Ovary (tissue), 7 donors: Measurements from ENCODE around the gene MSL3B.

Experiments used
- DNase-seq, 5 donors: peaks; one replicate each; pipeline ENCODE4 v3.0.0-alpha.2; 2019 to 2020
- H3K27ac ChIP-seq, 2 donors: fragments of 200-600 bp; one replicate each; pipeline versions ENCODE4 v1.5.1 to v1.8.0; 2019 to 2022
- H3K27me3 ChIP-seq: fragments of 200-600 bp; one replicate; pipeline ENCODE4 v1.8.0; 2022
- H3K36me3 ChIP-seq: fragments of 200-600 bp; sonication (generic); one replicate; pipeline ENCODE4 v1.5.1; 2019
- H3K4me1 ChIP-seq: one replicate; pipeline ENCODE4 v1.8.1; 2013; ENCODE audit warnings: mild to moderate bottlenecking, moderate library complexity; ENCODE audit not compliant: insufficient read depth
- H3K4me3 ChIP-seq: fragments of 200-600 bp; sonication (generic); one replicate; pipeline ENCODE4 v1.5.1; 2017
- H3K9me3 ChIP-seq, 2 donors: fragments of 200-600 bp in 1 of 2; sonication (generic) in 1 of 2; one replicate each; pipeline versions ENCODE4 v1.5.1 to v1.8.1; 2013 to 2019; ENCODE audit warnings: mild to moderate bottlenecking in 1 of 2, moderate library complexity in 1 of 2
- EP300 ChIP-seq: sonication (generic); formaldehyde crosslinking; IDR thresholded peaks from one replicate; pipeline ENCODE4 v1.6.1; 2017; ENCODE audit warnings: antibody characterized with exemption
- POLR2A ChIP-seq: fragments of 450-650 bp; IDR thresholded peaks from one replicate; pipeline ENCODE4 v1.6.1; 2017; ENCODE audit warnings: antibody characterized with exemption, mild to moderate bottlenecking, moderate library complexity
- WGBS, 3 donors: extraction: QIAGEN DNeasy Blood & Tissue Kit in 1 of 3; methylation state at CpG; one replicate each; pipeline versions ENCODE4 v1.1.5 to v1.1.7; 2013 to 2017; 5-methylcytosine and 5-hydroxymethylcytosine counted together
- intact Hi-C, 4 donors: fragments of 100-400 bp; cut with DNase I; formaldehyde crosslinking; loops; one replicate each; pipeline versions ENCODE4 v1.11.0 to v1.15.1; 2022 to 2023
- TF ChIP-seq, protein P1 (sequence below), 3 donors: fragments of 450-650 bp in 2 of 3; fragments of 200-600 bp in 1 of 3; IDR thresholded peaks; one replicate each; pipeline versions ENCODE4 v1.5.1 to v1.8.0; 2016 to 2022; ENCODE audit warnings: antibody characterized with exemption in 3 of 3, mild to moderate bottlenecking in 1 of 3
- donor health status: DM: no; HTN: no; CAD: no; lungs with moderate emphysema.
- donor health status: DM: no; HTN: no; CAD: no.
- donor health status: Bipolar disorder and iron deficiency.
- donor health status: DM: no; HTN: no; CAD: no.
- donor health status: DM: yes; HTN: yes; CAD: no.

Gene MSL3B

DNA sequence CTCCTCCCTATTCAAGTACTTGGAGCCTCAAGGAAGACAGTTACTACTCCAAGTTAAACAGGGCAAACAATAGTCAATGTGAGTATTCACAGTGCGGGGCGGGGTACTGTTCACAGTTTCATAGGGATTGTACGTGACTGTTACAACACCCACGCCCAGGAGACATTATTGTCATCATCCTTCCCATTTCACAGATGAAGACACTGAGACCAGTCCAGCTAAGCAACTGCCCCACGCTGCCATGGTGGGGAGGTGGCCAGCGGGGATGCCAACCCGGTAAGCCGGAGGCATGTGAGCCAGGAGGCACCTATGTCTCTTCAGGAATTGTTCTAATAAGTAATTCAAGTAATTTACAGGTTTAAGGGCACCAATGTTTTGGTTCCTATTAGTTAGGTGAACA, 14.8 kb downstream of the MSL3B start:
- 31 to 39% (median 39%) methylated on average over 8 of the region's 8 CpGs for WGBS, 3 donors
- H3K4me1 ChIP-seq = peaks cover 6% of the 10 kb centered on the region
- H3K9me3 ChIP-seq = no peaks in the 10 kb centered on the region
- DNase-seq = no peak
- TF ChIP-seq EP300 (no peak), POLR2A (no peak)
- TF ChIP-seq, protein P1, sequence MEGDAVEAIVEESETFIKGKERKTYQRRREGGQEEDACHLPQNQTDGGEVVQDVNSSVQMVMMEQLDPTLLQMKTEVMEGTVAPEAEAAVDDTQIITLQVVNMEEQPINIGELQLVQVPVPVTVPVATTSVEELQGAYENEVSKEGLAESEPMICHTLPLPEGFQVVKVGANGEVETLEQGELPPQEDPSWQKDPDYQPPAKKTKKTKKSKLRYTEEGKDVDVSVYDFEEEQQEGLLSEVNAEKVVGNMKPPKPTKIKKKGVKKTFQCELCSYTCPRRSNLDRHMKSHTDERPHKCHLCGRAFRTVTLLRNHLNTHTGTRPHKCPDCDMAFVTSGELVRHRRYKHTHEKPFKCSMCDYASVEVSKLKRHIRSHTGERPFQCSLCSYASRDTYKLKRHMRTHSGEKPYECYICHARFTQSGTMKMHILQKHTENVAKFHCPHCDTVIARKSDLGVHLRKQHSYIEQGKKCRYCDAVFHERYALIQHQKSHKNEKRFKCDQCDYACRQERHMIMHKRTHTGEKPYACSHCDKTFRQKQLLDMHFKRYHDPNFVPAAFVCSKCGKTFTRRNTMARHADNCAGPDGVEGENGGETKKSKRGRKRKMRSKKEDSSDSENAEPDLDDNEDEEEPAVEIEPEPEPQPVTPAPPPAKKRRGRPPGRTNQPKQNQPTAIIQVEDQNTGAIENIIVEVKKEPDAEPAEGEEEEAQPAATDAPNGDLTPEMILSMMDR (IDR thresholded peaks at IDR 0.05) = no peak
- no peak overlapping the region for H3K27ac ChIP-seq
- intact Hi-C loops = no loop called here
- H3K4me3 ChIP-seq = no peak overlapping the region
- H3K27me3 ChIP-seq = no peaks in the 10 kb centered on the region
- H3K36me3 ChIP-seq = no peaks in the 10 kb centered on the region

DNA sequence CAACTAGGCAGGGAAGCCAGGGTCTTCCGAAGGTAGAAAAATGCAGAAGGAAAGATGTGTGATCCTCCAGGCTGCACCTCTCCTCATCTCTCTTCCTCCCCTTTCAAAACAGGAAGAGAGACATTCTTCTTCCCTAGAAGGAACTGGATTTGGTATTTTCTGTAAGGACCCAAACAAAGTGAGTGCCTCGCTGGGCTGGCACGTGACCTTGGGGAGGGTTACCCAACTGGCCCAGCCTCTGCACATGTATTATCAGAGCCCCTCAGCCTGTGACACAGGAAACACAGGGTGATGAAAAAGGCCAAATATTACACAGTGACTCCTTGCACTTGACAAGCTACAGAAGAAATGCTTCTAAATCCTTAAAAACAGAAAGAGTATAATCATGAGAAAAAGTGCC, 16.1 kb downstream of the MSL3B start:
- Histone ChIP-seq H3K4me3 (no peak overlapping the region), H3K27ac (no peak overlapping the region), H3K9me3 (no peaks in the 10 kb centered on the region), H3K36me3 (no peaks in the 10 kb centered on the region), H3K4me1 (peaks cover 6% of the 10 kb centered on the region), H3K27me3 (no peaks in the 10 kb centered on the region)
- WGBS, 3 donors = 68 to 75% (median 69%) methylated on average over 3 of the region's 3 CpGs
- no peak for DNase-seq
- TF ChIP-seq POLR2A (no peak), EP300 (no peak)
- TF ChIP-seq, protein P1 (IDR thresholded peaks at IDR 0.05) = no peak
- intact Hi-C loops = no loop called here

DNA sequence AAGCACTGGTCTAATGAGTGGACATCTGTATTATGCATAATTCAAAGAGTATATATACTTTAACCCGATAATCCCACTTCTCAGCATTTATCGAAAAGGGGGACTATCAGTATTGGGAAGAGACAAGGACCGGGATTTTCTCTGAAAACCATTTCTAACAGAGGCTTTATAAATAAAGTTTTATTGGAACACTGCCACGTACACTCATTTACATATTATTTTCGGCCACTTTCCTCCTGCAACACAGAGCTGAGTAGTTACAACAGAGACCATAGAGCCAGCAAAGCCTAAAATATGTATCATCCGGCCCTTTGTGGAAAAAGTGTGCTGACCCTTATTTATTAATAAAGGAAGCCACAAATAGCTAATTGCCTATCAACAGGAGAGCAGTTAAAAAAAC, 17.0 kb downstream of the MSL3B start:
- H3K36me3 ChIP-seq = no peaks in the 10 kb centered on the region
- no peak for DNase-seq
- no peak overlapping the region for H3K4me3 ChIP-seq
- no peak overlapping the region for H3K27ac ChIP-seq
- no peaks in the 10 kb centered on the region for H3K9me3 ChIP-seq
- H3K27me3 ChIP-seq = no peaks in the 10 kb centered on the region
- WGBS, 3 donors = 94 to 97% (median 97%) methylated on average over 6 of the region's 6 CpGs
- peaks cover 6% of the 10 kb centered on the region for H3K4me1 ChIP-seq
- intact Hi-C loops = no loop called here
- TF ChIP-seq, protein P1 (IDR thresholded peaks at IDR 0.05) = no peak
- TF ChIP-seq EP300 (no peak), POLR2A (no peak)

DNA sequence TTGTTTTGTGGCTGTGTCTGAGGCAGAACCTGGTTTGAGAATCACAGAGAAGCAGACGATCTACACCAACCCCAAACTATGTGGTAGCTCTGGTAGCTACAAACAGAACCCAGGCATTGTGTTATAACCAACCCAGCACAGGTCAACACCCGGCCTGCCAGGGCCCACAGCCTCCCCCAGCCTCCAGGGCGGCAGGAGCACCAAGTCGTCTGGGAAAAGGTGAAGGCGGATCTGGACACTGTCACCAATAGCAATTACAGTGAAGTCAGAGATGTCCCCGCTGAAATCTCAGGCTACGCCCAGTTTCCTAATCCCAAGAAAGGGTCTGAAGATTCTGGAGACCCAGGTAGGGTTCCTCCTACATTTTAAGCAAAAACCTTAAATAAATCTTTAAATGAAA, 17.4 kb downstream of the MSL3B start:
- no peaks in the 10 kb centered on the region for H3K9me3 ChIP-seq
- no peaks in the 10 kb centered on the region for H3K36me3 ChIP-seq
- no peak for DNase-seq
- H3K4me1 ChIP-seq = peaks cover 6% of the 10 kb centered on the region
- no peak overlapping the region for H3K4me3 ChIP-seq
- intact Hi-C loops = no loop called here
- WGBS, 3 donors = 89 to 93% (median 92%) methylated on average over 7 of the region's 7 CpGs
- TF ChIP-seq POLR2A = no peak
- TF ChIP-seq, protein P1 (IDR thresholded peaks at IDR 0.05) = no peak
- no peak for TF ChIP-seq EP300
- H3K27me3 ChIP-seq = no peaks in the 10 kb centered on the region
- no peak overlapping the region for H3K27ac ChIP-seq
